HFF-Myc (cell line): ENCODE data around the gene SPATA24.
"Not testable (repeated sequence)": the region's sequence is repeated elsewhere in the genome, so short reads cannot be mapped to it uniquely, and the experiment has no call there.

Source experiments
- DNase-seq: peaks from one replicate; pipeline ENCODE4 v3.0.0-alpha.2; 2011; ENCODE audit warnings: low read depth; ENCODE audit errors: extremely low read depth
- H3K4me3 ChIP-seq: replicated peaks from 2 replicates; pipeline ENCODE4 v1.5.1; 2011; ENCODE audit warnings: low read depth, mild to moderate bottlenecking, control low read depth, low read length
- TF ChIP-seq, protein P1 (sequence below): IDR thresholded peaks from 2 replicates; pipeline ENCODE4 v1.5.1; 2012; ENCODE audit warnings: mild to moderate bottlenecking, low read depth, low read length, control low read depth; ENCODE audit errors: missing control alignments

Gene SPATA24

GRCh38 chr5:139387611-139388197 lies 16.2 kb downstream of the SPATA24 start:
- TF ChIP-seq, protein P1, sequence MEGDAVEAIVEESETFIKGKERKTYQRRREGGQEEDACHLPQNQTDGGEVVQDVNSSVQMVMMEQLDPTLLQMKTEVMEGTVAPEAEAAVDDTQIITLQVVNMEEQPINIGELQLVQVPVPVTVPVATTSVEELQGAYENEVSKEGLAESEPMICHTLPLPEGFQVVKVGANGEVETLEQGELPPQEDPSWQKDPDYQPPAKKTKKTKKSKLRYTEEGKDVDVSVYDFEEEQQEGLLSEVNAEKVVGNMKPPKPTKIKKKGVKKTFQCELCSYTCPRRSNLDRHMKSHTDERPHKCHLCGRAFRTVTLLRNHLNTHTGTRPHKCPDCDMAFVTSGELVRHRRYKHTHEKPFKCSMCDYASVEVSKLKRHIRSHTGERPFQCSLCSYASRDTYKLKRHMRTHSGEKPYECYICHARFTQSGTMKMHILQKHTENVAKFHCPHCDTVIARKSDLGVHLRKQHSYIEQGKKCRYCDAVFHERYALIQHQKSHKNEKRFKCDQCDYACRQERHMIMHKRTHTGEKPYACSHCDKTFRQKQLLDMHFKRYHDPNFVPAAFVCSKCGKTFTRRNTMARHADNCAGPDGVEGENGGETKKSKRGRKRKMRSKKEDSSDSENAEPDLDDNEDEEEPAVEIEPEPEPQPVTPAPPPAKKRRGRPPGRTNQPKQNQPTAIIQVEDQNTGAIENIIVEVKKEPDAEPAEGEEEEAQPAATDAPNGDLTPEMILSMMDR, result no peak
- no peak overlapping the region for H3K4me3 ChIP-seq
- DNase-seq, result no peak

DNA sequence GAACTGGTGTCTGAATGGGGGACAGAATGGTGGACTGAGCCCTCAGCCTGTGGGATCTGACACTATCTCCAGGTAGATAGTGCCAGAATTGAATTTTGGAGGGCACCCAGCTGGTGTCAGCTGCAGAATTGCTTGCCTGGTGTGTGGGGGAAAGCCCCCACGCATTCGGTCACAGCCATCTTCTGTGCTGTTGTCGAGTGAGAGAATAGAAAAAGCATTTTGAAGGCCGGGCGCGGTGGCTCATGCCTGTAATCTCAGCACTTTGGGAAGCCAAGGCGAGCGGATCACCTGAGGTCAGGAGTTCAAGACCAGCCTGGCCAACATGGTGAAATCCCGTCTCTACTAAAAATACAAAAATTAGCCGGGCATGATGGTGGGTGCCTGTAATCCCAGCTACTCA lies 16.9 kb downstream of the SPATA24 start:
- not testable (repeated sequence) for H3K4me3 ChIP-seq, DNase-seq

GRCh38 chr5:139386050-139386438 lies 17.8 kb downstream of the SPATA24 start:
- TF ChIP-seq, protein P1, result no peak
- DNase-seq, result no peak
- H3K4me3 ChIP-seq, result no peak overlapping the region

DNA sequence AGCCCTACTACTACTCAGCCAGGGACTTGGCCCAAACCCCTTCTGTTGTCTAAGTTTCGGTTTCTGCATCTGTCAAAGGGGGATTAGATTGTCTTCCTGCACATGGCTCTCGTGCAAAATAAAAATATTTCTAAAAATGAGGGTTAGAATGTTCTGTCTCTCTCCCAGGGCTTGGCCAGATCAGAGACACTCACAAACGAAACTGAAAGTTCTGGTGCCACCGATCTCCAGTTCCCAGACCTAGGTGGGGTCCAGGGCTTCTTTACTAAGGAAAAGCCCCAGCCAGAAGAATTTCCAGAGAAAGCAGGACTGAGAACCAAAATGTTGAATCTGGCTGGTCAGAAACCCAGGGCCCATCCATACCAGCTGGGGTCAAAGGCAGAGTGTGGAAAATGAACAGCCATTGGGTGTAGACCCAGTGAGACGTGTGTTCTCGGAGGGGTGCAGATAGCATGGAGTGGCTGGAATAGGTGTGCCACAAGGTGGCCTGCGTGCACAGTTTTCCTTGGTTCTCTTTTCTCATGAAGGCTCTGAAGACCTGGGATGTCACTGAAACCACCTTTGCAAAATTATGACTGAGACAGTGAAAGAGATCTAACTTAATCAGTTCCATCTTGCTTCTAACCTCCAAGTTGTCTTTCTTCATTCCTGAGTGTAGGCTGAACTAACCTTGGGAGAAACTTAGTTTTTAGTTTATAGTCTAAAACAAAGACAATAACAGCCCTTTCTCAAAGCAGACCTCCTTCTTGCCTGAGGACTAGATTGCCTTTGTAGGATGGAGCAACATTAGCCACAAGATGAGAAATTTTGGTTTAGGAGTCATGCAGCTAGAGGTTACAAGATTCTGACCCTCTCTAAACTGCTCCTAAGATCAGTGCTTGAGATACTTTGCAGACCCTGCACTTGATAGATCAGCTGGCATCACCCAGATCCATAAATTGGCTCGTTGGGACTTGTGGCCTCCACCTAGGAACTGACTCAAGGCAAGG lies 18.5 kb downstream of the SPATA24 start:
- no peak overlapping the region for H3K4me3 ChIP-seq
- TF ChIP-seq, protein P1, result no peak
- DNase-seq, result no peak

GRCh38 chr5:139384591-139385051 lies 19.3 kb downstream of the SPATA24 start:
- no peak for DNase-seq
- no peak overlapping the region for H3K4me3 ChIP-seq
- TF ChIP-seq, protein P1, result no peak

GRCh38 chr5:139383993-139384590 lies 19.8 kb downstream of the SPATA24 start:
- TF ChIP-seq, protein P1, result no peak
- no peak for DNase-seq
- H3K4me3 ChIP-seq, result no peak overlapping the region

- no peak for DNase-seq
- TF ChIP-seq, protein P1, result no peak
- H3K4me3 ChIP-seq, result no peak within 1 kb of the TSS
Observed at GRCh38 chr5:139383275-139383992, 20.5 kb downstream of the SPATA24 start, which contains the start of gene SLC23A1. TSS of gene SLC23A1 (minus strand) at chr5:139383297. CDS start at chr5:139383253, 44 bp downstream.
